Liver (tissue), 3 donors: ENCODE data around the gene ALDH6A1.

Experiments
- CTCF ChIP-seq: fragments of 150-350 bp; IDR thresholded peaks from 2 replicates; pipeline ENCODE4 v1.5.1; 2017; ENCODE audit warnings: improper control_type of control experiment, low read depth, low read length; ENCODE audit not compliant: missing input control
- EGR1 ChIP-seq, 2 donors: IDR thresholded peaks; 2 replicates each; pipeline ENCODE4 v1.6.1; 2016 to 2018; ENCODE audit warnings: antibody characterized with exemption in 2 of 2, low read depth in 2 of 2
- MAX ChIP-seq: IDR thresholded peaks from 2 replicates; pipeline ENCODE4 v1.6.1; 2016; ENCODE audit warnings: antibody characterized with exemption
- REST ChIP-seq: IDR thresholded peaks from 2 replicates; pipeline ENCODE4 v1.6.1; 2016; ENCODE audit warnings: antibody characterized with exemption, mild to moderate bottlenecking
- TAF1 ChIP-seq: conservative IDR thresholded peaks from 2 replicates; pipeline ENCODE4 v1.6.1; 2016; ENCODE audit warnings: antibody characterized with exemption, mild to moderate bottlenecking
- YY1 ChIP-seq: IDR thresholded peaks from 2 replicates; pipeline ENCODE4 v1.6.1; 2016; ENCODE audit warnings: antibody characterized with exemption, mild to moderate bottlenecking
- ZBTB33 ChIP-seq: IDR thresholded peaks from 2 replicates; pipeline ENCODE4 v1.6.1; 2016; ENCODE audit warnings: antibody characterized with exemption
- donor health status: healthy.
- donor health status: healthy.

GRCh38 chr14:74085047-74085637 lies 889 bp upstream of the ALDH6A1 start:
- TF ChIP-seq TAF1 (no peak), CTCF (no peak), ZBTB33 (no peak), REST (no peak), EGR1 (IDR thresholded peaks at IDR 0.05; ENCODE audit: low read depth in 2 of 2) (no peak), YY1 (no peak), MAX (no peak)
